SK-N-MC (cell line): ENCODE results near the gene QRFPR.
A peak's percentile ranks its signal among the peaks of the same experiment; 100 is the strongest.

Experiments used
- EZH2 ChIP-seq: fragments of 200-600 bp; sonication (generic); IDR thresholded peaks from one replicate; pipeline ENCODE4 v1.6.1; 2017; ENCODE audit warnings: antibody characterized with exemption
- POLR2AphosphoS5 ChIP-seq: IDR thresholded peaks from 2 replicates; pipeline ENCODE4 v1.6.1; 2012; ENCODE audit warnings: mild to moderate bottlenecking, low read depth, low read length, borderline replicate concordance

DNA sequence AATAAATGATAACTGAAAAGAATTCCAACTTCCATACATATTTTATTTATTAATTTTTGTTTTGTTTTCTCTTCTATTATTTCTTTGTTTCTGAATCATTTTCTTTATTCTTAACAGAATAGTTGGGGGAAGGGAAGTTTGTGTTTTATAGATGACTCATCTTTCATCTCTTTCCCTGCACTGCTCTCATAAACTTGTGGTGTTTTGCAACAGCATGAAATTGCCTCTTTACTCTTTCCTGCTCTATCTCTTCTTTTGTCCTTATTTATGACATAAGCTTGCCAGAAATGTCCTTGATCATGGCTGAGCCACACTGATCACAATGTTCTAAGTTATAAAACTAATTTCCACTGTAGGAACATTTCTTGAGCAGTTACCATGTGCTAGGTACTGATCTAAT is 22.3 kb downstream of the QRFPR start:
- TF ChIP-seq EZH2: no peak
- peak; percentile 33; the same call in 1 of the 2 replicates for TF ChIP-seq POLR2AphosphoS5
